NB4 (cell line): Measurements from ENCODE around the gene KASH5.

ENCODE experiments used
- CTCF ChIP-seq: IDR thresholded peaks from one replicate; pipeline ENCODE4 v1.5.1; 2012; ENCODE audit warnings: low read depth, low read length
- MAX ChIP-seq: IDR thresholded peaks from 2 replicates; pipeline ENCODE4 v1.6.1; 2011; ENCODE audit warnings: low read depth, low read length
- POLR2A ChIP-seq: IDR thresholded peaks from 2 replicates; pipeline ENCODE4 v1.6.1; 2011; ENCODE audit warnings: mild to moderate bottlenecking; ENCODE audit not compliant: insufficient read length; ENCODE audit errors: extremely low read depth

- TF ChIP-seq CTCF: no peak
- TF ChIP-seq POLR2A: no peak
- peak; percentile 12; the same call in 1 of the 2 replicates for TF ChIP-seq MAX
Measured at GRCh38 chr19:49430172-49430677, 42.2 kb downstream of the KASH5 start.
